Measurements from ENCODE around the gene KCNH4.
"Not testable (repeated sequence)": the region's sequence is repeated elsewhere in the genome, so short reads cannot be mapped to it uniquely, and the experiment has no call there.

KCNH4 gene

GRCh38 chr17:42193969-42194899 lies 13.3 kb upstream of the KCNH4 start, which contains the start of gene GHDC:
Gene GHDC, minus strand, starts transcription at chr17:42194494. Its CDS starts 913 bp downstream, at chr17:42193581.
- DNase-seq: peak; percentile 90 to 92

- no peak for DNase-seq
Measured at GRCh38 chr17:42193216-42193968, 12.4 kb upstream of the KCNH4 start.

- DNase-seq: no peak
Measured at GRCh38 chr17:42192189-42193126, 11.5 kb upstream of the KCNH4 start.

- no peak for DNase-seq
Measured at GRCh38 chr17:42191275-42191608, 10.3 kb upstream of the KCNH4 start.

- no peak for DNase-seq
Measured at GRCh38 chr17:42190491-42191274, 9.7 kb upstream of the KCNH4 start.

GRCh38 chr17:42189651-42189965 lies 8.7 kb upstream of the KCNH4 start:
- DNase-seq: no peak

GRCh38 chr17:42188749-42189650 lies 8.1 kb upstream of the KCNH4 start:
- no peak for DNase-seq

- no peak for DNase-seq
Measured at GRCh38 chr17:42187833-42188232, 6.9 kb upstream of the KCNH4 start.

GRCh38 chr17:42186191-42186590 lies 5.2 kb upstream of the KCNH4 start:
- not testable (repeated sequence) for DNase-seq

- no peak for DNase-seq
Measured at GRCh38 chr17:42185621-42185930, 4.6 kb upstream of the KCNH4 start.

- no peak for DNase-seq
Measured at GRCh38 chr17:42184713-42185620, 4.0 kb upstream of the KCNH4 start, which contains the start of gene HCRT. Gene HCRT, minus strand, starts transcription at chr17:42185452. Its CDS starts 87 bp downstream, at chr17:42185365.

- peak; percentile 85 to 88 for DNase-seq
Measured at GRCh38 chr17:42183741-42184711, 3.1 kb upstream of the KCNH4 start.

- DNase-seq: no peak
Measured at GRCh38 chr17:42182927-42183734, 2.2 kb upstream of the KCNH4 start.

- no peak for DNase-seq
Measured at GRCh38 chr17:42181851-42182207, 887 bp upstream of the KCNH4 start.

GRCh38 chr17:42180411-42180921 lies 476 bp downstream of the KCNH4 start:
- no peak for DNase-seq

- no peak for DNase-seq
Measured at GRCh38 chr17:42179911-42180410, 981 bp downstream of the KCNH4 start.

- DNase-seq: no peak
Measured at GRCh38 chr17:42179335-42179734, 1.6 kb downstream of the KCNH4 start.

GRCh38 chr17:42178817-42179216 lies 2.1 kb downstream of the KCNH4 start:
- DNase-seq: no peak
